Progenitor cell of endocrine pancreas (in vitro differentiated cells): ENCODE data around the gene MEGF10. TPM values are rescaled to one million over a fixed set of nuclear protein-coding genes. Genes with fewer than 3 reads are reported as not detected.

ENCODE experiments used
- DNase-seq: peaks from one replicate; pipeline ENCODE4 v3.0.0; 2021; ENCODE audit warnings: low spot score; ENCODE audit not compliant: unreplicated experiment
- H3K27ac Mint-ChIP-seq: 2 replicates; pipeline ENCODE4 v1.8.0; 2021; ENCODE audit warnings: mild to moderate bottlenecking, moderate library complexity, mixed read lengths
- H3K27me3 Mint-ChIP-seq: 2 replicates; pipeline ENCODE4 v1.8.0; 2021; ENCODE audit warnings: mixed read lengths
- H3K36me3 Mint-ChIP-seq: 2 replicates; pipeline ENCODE4 v1.8.0; 2022; ENCODE audit warnings: mixed read lengths; ENCODE audit not compliant: insufficient read depth
- H3K4me1 Mint-ChIP-seq: 2 replicates; pipeline ENCODE4 v1.8.0; 2021; ENCODE audit warnings: low read depth, mixed read lengths
- H3K4me3 Mint-ChIP-seq: 2 replicates; pipeline ENCODE4 v1.8.0; 2021; ENCODE audit warnings: low read depth, mild to moderate bottlenecking, moderate library complexity, mixed read lengths
- H3K9me3 Mint-ChIP-seq: 2 replicates; pipeline ENCODE4 v1.8.0; 2021; ENCODE audit warnings: low read depth, mixed read lengths
- CTCF ChIP-seq: fragments of 200-600 bp; sonication (generic); IDR thresholded peaks from one replicate; pipeline ENCODE4 v1.5.0; 2021; ENCODE audit warnings: antibody characterized with exemption, mild to moderate bottlenecking; ENCODE audit not compliant: unreplicated experiment
- total RNA-seq: library from RNA; stranded (reverse); gene quantifications from 2 replicates; pipeline ENCODE4 v1.2.1, GENCODE V29; 2021

Gene MEGF10
- total RNA-seq, 1 donor from 2014 or later = 12.5 TPM

- no peak for DNase-seq
- no peak overlapping the region for H3K27ac Mint-ChIP-seq
- no peaks in the 10 kb centered on the region for H3K9me3 Mint-ChIP-seq
- no peaks in the 10 kb centered on the region for H3K27me3 Mint-ChIP-seq
- no peaks in the 10 kb centered on the region for H3K36me3 Mint-ChIP-seq
- no peak overlapping the region for H3K4me3 Mint-ChIP-seq
- TF ChIP-seq CTCF = no peak
- H3K4me1 Mint-ChIP-seq = peaks cover 28% of the 10 kb centered on the region
Measured at GRCh38 chr5:127440831-127441230, 150.2 kb downstream of the MEGF10 start.

- H3K4me3 Mint-ChIP-seq = no peak overlapping the region
- H3K36me3 Mint-ChIP-seq = peaks cover 2% of the 10 kb centered on the region
- H3K27ac Mint-ChIP-seq = no peak overlapping the region
- peak; percentile 54 for TF ChIP-seq CTCF
- H3K4me1 Mint-ChIP-seq = peaks cover 21% of the 10 kb centered on the region
- no peak for DNase-seq
- H3K9me3 Mint-ChIP-seq = peaks cover 2% of the 10 kb centered on the region
- no peaks in the 10 kb centered on the region for H3K27me3 Mint-ChIP-seq
Measured at GRCh38 chr5:127441799-127442484, 151.3 kb downstream of the MEGF10 start.

- Mint-ChIP-seq H3K36me3 (peaks cover 11% of the 10 kb centered on the region), H3K9me3 (peaks cover 2% of the 10 kb centered on the region), H3K4me1 (peaks cover 16% of the 10 kb centered on the region), H3K27ac (no peak overlapping the region), H3K27me3 (no peaks in the 10 kb centered on the region), H3K4me3 (no peak overlapping the region)
- DNase-seq = no peak
- TF ChIP-seq CTCF = no peak
Measured at GRCh38 chr5:127444171-127444570, 153.6 kb downstream of the MEGF10 start.

- Mint-ChIP-seq H3K27me3 (no peaks in the 10 kb centered on the region), H3K9me3 (peaks cover 2% of the 10 kb centered on the region), H3K36me3 (peaks cover 11% of the 10 kb centered on the region), H3K4me3 (no peak overlapping the region), H3K27ac (no peak overlapping the region), H3K4me1 (peaks cover 16% of the 10 kb centered on the region)
- no peak for TF ChIP-seq CTCF
- no peak for DNase-seq
Measured at GRCh38 chr5:127445328-127445727, 154.7 kb downstream of the MEGF10 start.

GRCh38 chr5:127446626-127447025 is 156.0 kb downstream of the MEGF10 start:
- no peak for DNase-seq
- peaks cover 2% of the 10 kb centered on the region for H3K9me3 Mint-ChIP-seq
- H3K4me1 Mint-ChIP-seq = peaks cover 16% of the 10 kb centered on the region
- no peak overlapping the region for H3K27ac Mint-ChIP-seq
- TF ChIP-seq CTCF = no peak
- H3K36me3 Mint-ChIP-seq = peaks cover 11% of the 10 kb centered on the region
- no peaks in the 10 kb centered on the region for H3K27me3 Mint-ChIP-seq
- no peak overlapping the region for H3K4me3 Mint-ChIP-seq
